Stimulated activated CD4-positive, alpha-beta T cell treated with anti-CD3 and anti-CD28 coated beads, Interleukin-15, amount 100 ng/mL, for 48 hours (primary cell): ENCODE data around the gene SMURF1.
A peak's percentile ranks its signal among the peaks of the same experiment; 100 is the strongest.
"Not testable (repeated sequence)": the region's sequence is repeated elsewhere in the genome, so short reads cannot be mapped to it uniquely, and the experiment has no call there.

Source experiments
- DNase-seq, 2 donors: peaks; one replicate each; pipeline ENCODE4 v3.0.0-alpha.2; 2020; ENCODE audit warnings: low read depth in 2 of 2

Gene SMURF1

GRCh38 chr7:99121496-99122021 is 22.3 kb downstream of the SMURF1 start:
- DNase-seq, result no peak

GRCh38 chr7:99120916-99121315 is 23.0 kb downstream of the SMURF1 start:
- no peak for DNase-seq

GRCh38 chr7:99120501-99120900 is 23.4 kb downstream of the SMURF1 start:
- no peak for DNase-seq

- no peak for DNase-seq
Measured at GRCh38 chr7:99118077-99118476, 25.8 kb downstream of the SMURF1 start.

GRCh38 chr7:99116144-99116543 is 27.8 kb downstream of the SMURF1 start:
- DNase-seq, result no peak

- no peak for DNase-seq
Measured at GRCh38 chr7:99115379-99115778, 28.5 kb downstream of the SMURF1 start.

GRCh38 chr7:99112979-99113378 is 30.9 kb downstream of the SMURF1 start:
- DNase-seq, result no peak

GRCh38 chr7:99112097-99112496 is 31.8 kb downstream of the SMURF1 start:
- no peak for DNase-seq

GRCh38 chr7:99111591-99111990 is 32.3 kb downstream of the SMURF1 start:
- no peak for DNase-seq

GRCh38 chr7:99109108-99110051 is 34.5 kb downstream of the SMURF1 start:
- no peak for DNase-seq

GRCh38 chr7:99108613-99109012 is 35.3 kb downstream of the SMURF1 start:
- DNase-seq, result no peak

- DNase-seq, result no peak
Measured at GRCh38 chr7:99106821-99107241, 37.1 kb downstream of the SMURF1 start.

GRCh38 chr7:99106411-99106810 is 37.5 kb downstream of the SMURF1 start:
- no peak for DNase-seq

- no peak for DNase-seq
Measured at GRCh38 chr7:99105756-99106155, 38.2 kb downstream of the SMURF1 start.

GRCh38 chr7:99104631-99105030 is 39.3 kb downstream of the SMURF1 start:
- no peak for DNase-seq

- not testable (repeated sequence) for DNase-seq
Measured at GRCh38 chr7:99103836-99104235, 40.1 kb downstream of the SMURF1 start.

- peak; percentile 40 to 41 for DNase-seq
Measured at GRCh38 chr7:99102809-99103690, 40.9 kb downstream of the SMURF1 start.

- DNase-seq, result no peak
Measured at GRCh38 chr7:99102361-99102760, 41.5 kb downstream of the SMURF1 start.

- DNase-seq, result not testable (repeated sequence)
Measured at GRCh38 chr7:99101516-99101915, 42.4 kb downstream of the SMURF1 start.

GRCh38 chr7:99099499-99100077 is 44.3 kb downstream of the SMURF1 start:
- DNase-seq, result no peak

- DNase-seq, result no peak
Measured at GRCh38 chr7:99098824-99099498, 44.9 kb downstream of the SMURF1 start.
